ENCODE measurements around the gene TTLL6.
"Not testable (repeated sequence)": the region's sequence is repeated elsewhere in the genome, so short reads cannot be mapped to it uniquely, and the experiment has no call there.

Gene TTLL6

DNA sequence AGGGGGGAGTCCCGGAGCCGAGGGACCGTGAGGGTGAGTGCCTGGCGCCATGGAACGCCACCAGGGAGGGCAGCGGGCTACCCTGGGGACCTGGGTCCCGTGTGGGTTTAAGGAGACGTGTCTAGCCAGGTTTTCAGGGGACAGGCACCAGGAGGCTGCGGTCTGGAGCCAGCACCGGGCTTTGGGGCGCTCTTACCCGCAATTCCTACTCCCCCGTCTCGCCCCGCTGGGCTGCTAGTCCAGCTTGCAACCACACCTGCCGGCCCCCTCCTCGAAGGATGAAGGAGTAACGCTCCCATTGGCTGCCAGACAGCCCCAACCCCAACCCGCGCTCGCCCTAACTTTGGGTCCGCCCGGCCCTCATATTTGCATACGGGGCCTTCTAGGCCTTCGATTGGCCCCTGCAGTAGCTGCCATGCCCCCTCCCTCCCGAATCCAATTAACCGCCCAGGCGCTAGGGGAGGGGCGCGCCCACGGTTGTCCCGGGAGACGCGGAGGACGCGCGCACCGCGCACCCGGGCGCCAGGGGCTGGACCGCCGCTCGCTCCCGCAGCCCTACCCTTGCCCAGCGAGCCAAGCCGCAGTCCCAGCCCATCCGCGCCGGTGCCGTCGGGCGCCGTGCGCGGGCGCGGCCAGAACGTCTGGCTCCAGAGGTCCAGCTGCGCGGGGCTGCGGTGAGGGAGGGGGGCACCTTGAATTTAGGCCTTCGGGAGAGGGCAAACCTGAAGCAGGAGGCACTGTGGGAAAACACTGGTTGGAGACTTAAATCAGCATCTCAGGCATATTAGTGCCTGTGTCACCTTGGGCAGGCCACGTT, at the start of gene TTLL6:
Gene TTLL6 (minus strand): TSS at position 456 of the 817 bp plus-strand sequence. CDS start 157 bp downstream, at position 299.
- Mint-ChIP-seq H3K27me3 (ENCODE audit: low read depth) (peaks cover 71% of the 10 kb centered on the region), H3K4me1 (ENCODE audit: low read depth) (peaks cover 9% of the 10 kb centered on the region), H3K4me3 (peak within 1 kb of the TSS; percentile 78), H3K36me3 (ENCODE audit: low read depth) (no peaks in the 10 kb centered on the region), H3K27ac (no peak within 1 kb of the TSS), H3K9me3 (no peaks in the 10 kb centered on the region)

GRCh38 chr17:48860456-48860855, 43.4 kb upstream of the TTLL6 start:
- Mint-ChIP-seq H3K9me3 (no peaks in the 10 kb centered on the region), H3K4me1 (ENCODE audit: low read depth) (peaks cover 5% of the 10 kb centered on the region), H3K27me3 (ENCODE audit: low read depth) (no peaks in the 10 kb centered on the region), H3K4me3 (no peak overlapping the region), H3K27ac (no peak overlapping the region), H3K36me3 (ENCODE audit: low read depth) (peaks cover 43% of the 10 kb centered on the region)

DNA sequence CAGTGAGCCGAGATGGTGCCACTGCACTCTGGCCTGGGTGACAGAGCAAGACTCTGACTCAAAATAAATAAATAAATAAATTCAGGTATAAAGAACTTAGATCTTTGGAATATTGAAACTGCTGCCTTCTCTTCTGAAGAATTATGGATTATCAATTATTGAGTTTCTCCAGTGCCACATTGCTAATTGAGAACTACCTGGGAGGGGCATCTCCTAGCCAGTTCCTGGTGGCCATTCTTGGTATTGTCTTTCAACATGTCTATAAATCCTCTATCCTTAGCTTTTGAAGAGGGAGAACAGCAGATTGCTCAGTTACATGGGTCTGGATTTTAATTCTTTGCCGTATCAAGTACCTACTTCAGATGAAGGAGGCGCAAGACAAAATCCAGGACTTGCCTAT, 43.0 kb upstream of the TTLL6 start:
- Mint-ChIP-seq H3K9me3 (no peaks in the 10 kb centered on the region), H3K27ac (no peak overlapping the region), H3K4me1 (ENCODE audit: low read depth) (peaks cover 5% of the 10 kb centered on the region), H3K27me3 (ENCODE audit: low read depth) (no peaks in the 10 kb centered on the region), H3K36me3 (ENCODE audit: low read depth) (peaks cover 46% of the 10 kb centered on the region), H3K4me3 (no peak overlapping the region)

- Mint-ChIP-seq H3K9me3 (no peaks in the 10 kb centered on the region), H3K27me3 (ENCODE audit: low read depth) (no peaks in the 10 kb centered on the region), H3K27ac (no peak overlapping the region), H3K36me3 (ENCODE audit: low read depth) (peaks cover 38% of the 10 kb centered on the region), H3K4me1 (ENCODE audit: low read depth) (peaks cover 6% of the 10 kb centered on the region), H3K4me3 (no peak overlapping the region)
Observed at GRCh38 chr17:48856122-48856821, 39.2 kb upstream of the TTLL6 start.

DNA sequence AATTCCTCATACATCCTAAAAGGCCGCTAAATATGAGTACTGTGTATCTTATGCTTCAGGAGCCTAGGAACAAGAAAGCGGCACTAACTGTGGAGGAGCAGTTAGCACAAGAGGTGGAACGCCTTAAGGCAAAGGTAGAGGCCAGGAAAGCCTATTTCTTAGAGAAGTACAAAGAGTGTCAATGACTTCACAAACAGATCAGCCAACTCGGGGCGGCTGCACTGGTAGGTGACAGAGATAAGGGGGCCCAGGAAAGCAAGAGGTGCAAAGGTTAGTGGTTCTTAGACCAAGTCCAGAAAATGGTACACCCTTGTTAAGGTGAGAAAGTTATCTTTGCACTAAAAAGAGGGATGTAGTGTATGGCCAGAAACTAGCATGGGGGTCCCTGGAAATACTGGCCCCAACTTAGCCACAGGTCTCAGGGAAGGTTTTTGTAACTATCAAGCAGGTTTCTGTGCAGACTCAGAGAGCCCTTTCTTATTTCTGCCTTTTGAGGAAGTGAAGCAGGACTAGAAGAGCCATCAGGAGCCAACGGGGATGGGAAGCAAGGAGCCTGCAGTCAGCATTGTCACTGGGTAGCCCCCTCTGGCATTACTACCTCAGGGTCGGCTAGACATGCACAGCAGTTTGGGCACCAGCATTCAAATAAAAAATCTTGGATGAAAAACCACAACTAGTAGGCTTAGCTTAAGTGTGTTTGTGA, 37.9 kb upstream of the TTLL6 start:
- Mint-ChIP-seq H3K27me3 (ENCODE audit: low read depth) (no peaks in the 10 kb centered on the region), H3K36me3 (ENCODE audit: low read depth) (peaks cover 36% of the 10 kb centered on the region), H3K4me1 (ENCODE audit: low read depth) (peaks cover 15% of the 10 kb centered on the region), H3K4me3 (no peak overlapping the region), H3K9me3 (no peaks in the 10 kb centered on the region), H3K27ac (no peak overlapping the region)

- peaks cover 12% of the 10 kb centered on the region for H3K4me1 Mint-ChIP-seq (ENCODE audit: low read depth)
- H3K27me3 Mint-ChIP-seq (ENCODE audit: low read depth), result no peaks in the 10 kb centered on the region
- H3K4me3 Mint-ChIP-seq, result peak overlapping the region; percentile 14
- H3K27ac Mint-ChIP-seq, result peak overlapping the region; percentile 72
- H3K36me3 Mint-ChIP-seq (ENCODE audit: low read depth), result peaks cover 53% of the 10 kb centered on the region
- H3K9me3 Mint-ChIP-seq, result no peaks in the 10 kb centered on the region
Observed at GRCh38 chr17:48850792-48851323, 33.8 kb upstream of the TTLL6 start.

DNA sequence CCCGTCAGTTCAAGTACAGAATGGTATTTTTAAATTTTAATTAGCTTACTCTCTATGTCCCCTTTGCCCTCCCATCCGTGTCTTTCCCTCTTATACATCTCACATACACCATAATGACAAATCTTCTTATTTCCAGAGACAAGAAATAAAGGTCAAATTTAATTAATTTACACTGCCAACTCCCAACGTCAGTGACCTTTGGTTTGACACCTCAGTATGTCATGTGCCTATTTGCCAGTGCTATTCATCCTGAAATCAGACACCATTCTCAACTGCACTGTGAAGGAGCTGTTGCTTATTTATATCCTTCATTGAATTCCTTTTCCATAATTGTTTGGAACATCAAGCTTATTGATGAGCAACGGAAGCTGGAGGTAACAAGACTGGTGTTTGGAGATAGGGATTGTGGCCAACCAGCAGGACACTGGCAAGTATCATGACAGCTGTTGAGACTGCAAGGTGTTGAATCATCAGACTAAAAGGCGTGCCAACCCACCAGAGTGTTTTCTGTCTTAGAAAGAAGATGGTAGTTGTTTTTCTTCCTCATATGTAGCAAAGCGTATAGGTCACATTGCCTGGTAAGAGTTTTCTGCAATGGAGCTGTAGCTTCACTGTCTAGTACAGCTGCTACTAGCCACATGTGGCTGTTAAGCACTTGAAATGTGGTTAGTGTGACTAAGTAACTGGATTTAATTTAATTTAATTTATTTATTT, 26.3 kb upstream of the TTLL6 start:
- Mint-ChIP-seq H3K4me3 (no peak overlapping the region), H3K27ac (no peak overlapping the region), H3K27me3 (ENCODE audit: low read depth) (peaks cover 5% of the 10 kb centered on the region), H3K4me1 (ENCODE audit: low read depth) (peaks cover 28% of the 10 kb centered on the region), H3K9me3 (no peaks in the 10 kb centered on the region), H3K36me3 (ENCODE audit: low read depth) (peaks cover 34% of the 10 kb centered on the region)

DNA sequence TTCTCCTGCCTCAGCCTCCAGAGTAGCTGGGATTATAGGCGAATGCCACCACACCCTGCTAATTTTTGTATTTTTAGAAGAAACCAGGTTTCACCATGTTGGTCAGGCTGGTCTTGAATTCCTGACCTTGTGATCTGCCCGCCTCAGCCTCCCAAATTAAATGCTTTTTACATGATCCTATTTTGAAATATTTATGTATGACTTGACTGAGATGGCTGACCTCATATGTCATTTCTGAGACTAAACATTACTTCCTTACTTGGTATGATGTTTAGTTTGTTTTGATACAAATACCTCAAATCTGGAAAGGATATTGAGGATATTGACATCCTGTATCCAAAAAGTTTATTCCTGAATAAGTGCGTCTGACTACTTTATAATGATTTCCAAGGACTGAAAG, 25.7 kb upstream of the TTLL6 start:
- Mint-ChIP-seq H3K27me3 (ENCODE audit: low read depth) (peaks cover 5% of the 10 kb centered on the region), H3K4me1 (ENCODE audit: low read depth) (peaks cover 32% of the 10 kb centered on the region), H3K27ac (no peak overlapping the region), H3K36me3 (ENCODE audit: low read depth) (peaks cover 31% of the 10 kb centered on the region), H3K9me3 (no peaks in the 10 kb centered on the region), H3K4me3 (no peak overlapping the region)

DNA sequence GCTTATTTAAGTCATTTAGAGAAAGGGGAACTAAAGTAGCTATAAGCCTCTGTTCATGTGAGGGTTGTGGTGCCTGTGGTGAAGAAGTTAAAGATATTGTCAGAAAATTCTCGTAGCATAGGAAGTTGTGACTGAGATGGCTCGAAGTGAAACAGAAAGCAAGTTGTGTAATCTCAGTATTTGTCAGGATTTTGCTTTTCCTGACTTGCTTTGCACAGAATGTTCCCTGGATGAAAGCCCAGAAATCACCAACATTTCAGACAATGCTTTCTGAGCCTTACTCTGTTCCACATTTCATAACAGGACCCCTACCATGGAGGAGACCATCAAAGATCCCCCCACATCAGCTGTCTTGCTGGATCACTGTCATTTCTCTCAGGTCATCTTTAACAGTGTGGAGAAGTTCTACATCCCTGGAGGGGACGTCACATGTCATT, 24.4 kb upstream of the TTLL6 start:
- peaks cover 41% of the 10 kb centered on the region for H3K4me1 Mint-ChIP-seq (ENCODE audit: low read depth)
- no peaks in the 10 kb centered on the region for H3K9me3 Mint-ChIP-seq
- H3K27ac Mint-ChIP-seq, result peak overlapping the region; percentile 84
- peaks cover 29% of the 10 kb centered on the region for H3K36me3 Mint-ChIP-seq (ENCODE audit: low read depth)
- peak overlapping the region; percentile 72 for H3K4me3 Mint-ChIP-seq
- peaks cover 5% of the 10 kb centered on the region for H3K27me3 Mint-ChIP-seq (ENCODE audit: low read depth)

- H3K4me1 Mint-ChIP-seq (ENCODE audit: low read depth), result peaks cover 50% of the 10 kb centered on the region
Observed at GRCh38 chr17:48840441-48840840, 23.4 kb upstream of the TTLL6 start.

GRCh38 chr17:48837458-48837857, 20.4 kb upstream of the TTLL6 start:
- Mint-ChIP-seq H3K36me3 (ENCODE audit: low read depth) (peaks cover 28% of the 10 kb centered on the region), H3K4me3 (peak overlapping the region; percentile 77), H3K27ac (peak overlapping the region; percentile 84), H3K4me1 (ENCODE audit: low read depth) (peaks cover 70% of the 10 kb centered on the region)
- not testable (repeated sequence) for H3K9me3 Mint-ChIP-seq; H3K27me3 Mint-ChIP-seq (ENCODE audit: low read depth)

More at GRCh38 chr17:48840441-48840840, 23.4 kb upstream of the TTLL6 start:
- peak overlapping the region; percentile 36 for H3K27ac Mint-ChIP-seq
- H3K27me3 Mint-ChIP-seq (ENCODE audit: low read depth), result peaks cover 5% of the 10 kb centered on the region
- peaks cover 34% of the 10 kb centered on the region for H3K36me3 Mint-ChIP-seq (ENCODE audit: low read depth)
- H3K4me3 Mint-ChIP-seq, result peak overlapping the region; percentile 72
- H3K9me3 Mint-ChIP-seq, result no peaks in the 10 kb centered on the region

- Mint-ChIP-seq H3K4me3 (no peak overlapping the region), H3K36me3 (ENCODE audit: low read depth) (peaks cover 31% of the 10 kb centered on the region), H3K4me1 (ENCODE audit: low read depth) (peaks cover 64% of the 10 kb centered on the region), H3K27me3 (ENCODE audit: low read depth) (peaks cover 5% of the 10 kb centered on the region), H3K9me3 (no peaks in the 10 kb centered on the region), H3K27ac (peak overlapping the region; percentile 63)
Observed at GRCh38 chr17:48835971-48836370, 18.9 kb upstream of the TTLL6 start.

DNA sequence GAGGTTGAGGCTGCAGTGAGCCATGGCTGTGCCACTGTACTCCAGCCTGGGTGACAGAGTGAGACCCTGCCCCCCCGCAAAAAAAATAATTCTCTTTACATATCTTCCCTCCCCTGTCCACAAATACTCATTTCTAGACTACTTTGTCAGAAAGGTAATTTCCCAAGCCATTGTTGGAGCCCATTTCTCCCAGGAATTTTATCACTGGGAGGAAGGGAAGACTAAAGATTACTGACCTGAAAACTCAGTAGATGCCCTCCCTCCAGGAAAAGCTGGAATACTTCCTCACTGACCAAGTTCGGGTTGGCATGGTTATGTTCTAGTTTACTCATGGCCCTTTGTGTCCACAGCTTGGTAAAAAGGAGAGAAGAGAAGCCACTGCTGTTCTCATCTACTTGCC, 17.9 kb upstream of the TTLL6 start:
- Mint-ChIP-seq H3K36me3 (ENCODE audit: low read depth) (peaks cover 24% of the 10 kb centered on the region), H3K27me3 (ENCODE audit: low read depth) (no peaks in the 10 kb centered on the region), H3K4me3 (no peak overlapping the region), H3K27ac (no peak overlapping the region), H3K4me1 (ENCODE audit: low read depth) (peaks cover 56% of the 10 kb centered on the region), H3K9me3 (no peaks in the 10 kb centered on the region)

DNA sequence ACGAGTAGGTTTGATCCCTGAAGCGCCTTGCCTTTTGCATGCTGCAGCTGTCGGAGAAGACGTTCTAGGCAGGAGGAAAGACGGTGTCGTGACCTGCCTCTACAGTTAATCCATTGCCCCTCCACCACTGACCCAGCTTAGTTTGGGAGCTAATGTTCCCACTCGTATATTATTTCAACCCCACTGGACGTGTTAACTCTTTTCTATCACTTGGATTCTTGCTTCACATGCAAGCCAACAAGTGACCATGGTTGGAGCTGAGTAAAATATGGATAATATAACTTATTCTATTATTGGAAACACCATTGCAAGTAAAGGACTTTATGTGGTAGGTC, 14.5 kb upstream of the TTLL6 start:
- H3K4me3 Mint-ChIP-seq, result peak overlapping the region; percentile 97
- H3K4me1 Mint-ChIP-seq (ENCODE audit: low read depth), result peaks cover 42% of the 10 kb centered on the region
- H3K27ac Mint-ChIP-seq, result peak overlapping the region; percentile 100
- H3K36me3 Mint-ChIP-seq (ENCODE audit: low read depth), result peaks cover 17% of the 10 kb centered on the region
- no peaks in the 10 kb centered on the region for H3K9me3 Mint-ChIP-seq
- peaks cover 11% of the 10 kb centered on the region for H3K27me3 Mint-ChIP-seq (ENCODE audit: low read depth)
